ENCODE data around the gene OIP5. TPM values are rescaled to one million over a fixed set of nuclear protein-coding genes. Genes with fewer than 3 reads are reported as not detected.

The OIP5 gene
- total and polyA plus RNA-seq, 9 of the 15 experiments (the other 6 are each of a cell fraction or from before 2014, with no cell fraction given) = 8.3 to 54.8 (median 35.3) TPM

GRCh38 chr15:41323611-41324010 is 8.8 kb downstream of the OIP5 start:
- Histone ChIP-seq H2AFZ (ENCODE audit: low read depth, low read length) (no peak overlapping the region), H3K36me3 (ENCODE audit: control insufficient read depth, insufficient read depth, low read length) (peaks cover 31% of the 10 kb centered on the region; the same call in 1 of the 3 replicates), H3K4me1 (replicated peaks in 1 of 2; ENCODE audit: control insufficient read depth in 2 of 2, insufficient read depth in 2 of 2, low read length in 2 of 2) (no peaks in the 10 kb centered on the region; a peak in 1 of 5 replicates), H3K4me2 (ENCODE audit: insufficient read depth, low read length) (no peak overlapping the region), H3K4me3 (no peak overlapping the region), H3K27me3 (ENCODE audit: control insufficient read depth in 2 of 2, insufficient read depth in 2 of 2, low read length in 2 of 2) (no peaks in the 10 kb centered on the region), H3K9me3 (replicated peaks; ENCODE audit: control insufficient read depth, insufficient read depth, low read depth, low read length) (no peaks in the 10 kb centered on the region), H3K27ac (ENCODE audit: extremely low read depth, low read depth, low read length) (no peak overlapping the region), H3K79me2 (ENCODE audit: control insufficient read depth, insufficient read depth, low read length) (no peaks in the 10 kb centered on the region), H4K20me1 (replicated peaks; ENCODE audit: control insufficient read depth, insufficient read depth, low read length) (no peaks in the 10 kb centered on the region), H3K9me1 (ENCODE audit: control insufficient read depth, insufficient read depth, low read length) (no peaks in the 10 kb centered on the region), H3K9ac (ENCODE audit: insufficient read depth in 1 of 2, low read depth in 2 of 2, low read length in 2 of 2) (no peak overlapping the region)
- WGBS (ENCODE audit: insufficient coverage, low coverage, missing lambda C conversion rate) = 67% methylated on average over 1 of the region's 1 CpG
- in situ Hi-C loops (cut with MboI) = no loop called here
- TF ChIP-seq RUNX1 (IDR thresholded peaks at IDR 0.05; ENCODE audit: low read depth) (no peak), ETS1 (conservative IDR thresholded peaks at IDR 0.05; ENCODE audit: control insufficient read depth, low read depth, low read length) (no peak), TAF9B (IDR thresholded peaks at IDR 0.05; ENCODE audit: partially characterized antibody) (no peak), ARID2 (IDR thresholded peaks at IDR 0.05) (no peak), TGIF2 (CRISPR knock-in tag; IDR thresholded peaks at IDR 0.05) (no peak), PCBP1 (IDR thresholded peaks at IDR 0.05; ENCODE audit: low read depth, low read length, poor library complexity, severe bottlenecking) (no peak), ZNF277 (CRISPR knock-in tag; IDR thresholded peaks at IDR 0.05; ENCODE audit: borderline replicate concordance) (no peak), ZNF311 (CRISPR knock-in tag; IDR thresholded peaks at IDR 0.05) (no peak), IRF9 (tag; IDR thresholded peaks at IDR 0.05) (no peak), ZKSCAN8 (CRISPR knock-in tag; IDR thresholded peaks at IDR 0.05) (no peak), KDM2B (CRISPR knock-in tag; IDR thresholded peaks at IDR 0.05) (no peak), MCM3 (IDR thresholded peaks at IDR 0.05) (no peak), HNRNPK (IDR thresholded peaks at IDR 0.05; ENCODE audit: low read depth, low read length, poor library complexity, severe bottlenecking) (no peak), FOXO4 (CRISPR knock-in tag; IDR thresholded peaks at IDR 0.05) (no peak), CAMTA2 (CRISPR knock-in tag; conservative IDR thresholded peaks at IDR 0.05) (no peak), BCL6 (CRISPR knock-in tag; IDR thresholded peaks at IDR 0.05) (no peak)
- ChIA-PET CTCF (ENCODE audit: low intra/inter-chr PET ratio) (no interaction called here), POLR2A (interaction anchor here (0.6 to 3.5 kb wide), 6 partner anchors 9 to 105 kb away, joined by 3 to 19 read pairs (median 5); partner anchors contain the start of genes NUSAP1 and OIP5)
- BruUV-seq (replicated peaks) = no TSS peak
- FAIRE-seq (no peak), DNase-seq (ENCODE audit: extremely low read depth in 1 of 4, low spot score in 3 of 4) (no peak), ATAC-seq (no peak)
- intact Hi-C loops (cut with micrococcal nuclease) = no loop called here

Data from K562 (cell line).